Right atrium auricular region (tissue), 2 donors: Measurements from ENCODE around the gene C6orf120. TPM values are rescaled to one million over a fixed set of nuclear protein-coding genes. Genes with fewer than 3 reads are reported as not detected.

Experiments
- DNase-seq: peaks from one replicate; pipeline ENCODE4 v3.0.0-alpha.2; 2019; ENCODE audit warnings: low spot score
- H3K27ac ChIP-seq, 2 donors: fragments of 200-600 bp; sonication (generic); 1 replicate in 1 of 2; 2 replicates in 1 of 2; pipeline ENCODE4 v1.5.1; 2016 to 2019
- H3K27me3 ChIP-seq, 2 donors: fragments of 200-600 bp; sonication (generic); one replicate each; pipeline versions ENCODE4 v1.5.1 to v1.6.0; 2017 to 2019
- H3K36me3 ChIP-seq: fragments of 200-600 bp; sonication (generic); one replicate; pipeline ENCODE4 v1.5.1; 2016
- H3K4me1 ChIP-seq, 2 donors: fragments of 200-600 bp; sonication (generic); one replicate each; pipeline versions ENCODE4 v1.5.1 to v1.6.0; 2017 to 2019
- H3K4me3 ChIP-seq, 2 donors: fragments of 200-600 bp; sonication (generic); 1 replicate in 1 of 2; 2 replicates in 1 of 2; pipeline ENCODE4 v1.5.1; 2017 to 2019; ENCODE audit warnings: mild to moderate bottlenecking in 1 of 2, moderate library complexity in 1 of 2
- H3K9me3 ChIP-seq, 2 donors: fragments of 200-600 bp; sonication (generic); one replicate each; pipeline ENCODE4 v1.5.1; 2019
- total RNA-seq, 2 donors: library from RNA; depleted of rRNA; stranded (reverse); fragments of >200 nt; gene quantifications; one replicate each; pipeline ENCODE4 v1.1.0, GENCODE V29; 2016
- TF ChIP-seq, protein P1 (sequence below), 2 donors: fragments of 200-600 bp; sonication (generic); IDR thresholded peaks; one replicate each; pipeline ENCODE4 v1.5.1; 2019; ENCODE audit warnings: antibody characterized with exemption in 2 of 2

The C6orf120 gene
- total RNA-seq, 2 donors from 2014 or later: 18.0 to 19.6 TPM

DNA sequence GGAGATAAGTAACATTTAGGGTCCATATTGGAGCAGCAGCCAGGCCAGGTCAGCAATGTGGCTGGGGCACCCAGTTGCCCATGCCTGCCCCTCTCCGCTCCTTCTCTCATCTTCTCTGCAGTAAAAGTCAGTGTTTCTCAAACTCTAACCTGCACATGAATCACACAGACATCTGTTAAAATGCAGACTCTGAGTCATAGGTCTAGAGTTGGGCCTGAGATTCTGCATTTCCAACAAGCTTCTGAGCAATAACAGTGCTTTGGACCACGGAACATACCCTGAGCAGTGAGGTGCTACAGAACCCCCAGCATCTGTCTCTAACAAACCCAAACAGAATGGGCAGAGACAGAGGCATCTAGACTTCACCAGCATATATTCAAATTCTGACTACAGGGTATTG lies 12.3 kb downstream of the C6orf120 start:
- Histone ChIP-seq H3K9me3 (no peaks in the 10 kb centered on the region), H3K27ac (no peak overlapping the region), H3K36me3 (peaks cover 76% of the 10 kb centered on the region), H3K4me3 (no peak overlapping the region), H3K27me3 (no peaks in the 10 kb centered on the region), H3K4me1 (no peaks in the 10 kb centered on the region)
- TF ChIP-seq, protein P1, sequence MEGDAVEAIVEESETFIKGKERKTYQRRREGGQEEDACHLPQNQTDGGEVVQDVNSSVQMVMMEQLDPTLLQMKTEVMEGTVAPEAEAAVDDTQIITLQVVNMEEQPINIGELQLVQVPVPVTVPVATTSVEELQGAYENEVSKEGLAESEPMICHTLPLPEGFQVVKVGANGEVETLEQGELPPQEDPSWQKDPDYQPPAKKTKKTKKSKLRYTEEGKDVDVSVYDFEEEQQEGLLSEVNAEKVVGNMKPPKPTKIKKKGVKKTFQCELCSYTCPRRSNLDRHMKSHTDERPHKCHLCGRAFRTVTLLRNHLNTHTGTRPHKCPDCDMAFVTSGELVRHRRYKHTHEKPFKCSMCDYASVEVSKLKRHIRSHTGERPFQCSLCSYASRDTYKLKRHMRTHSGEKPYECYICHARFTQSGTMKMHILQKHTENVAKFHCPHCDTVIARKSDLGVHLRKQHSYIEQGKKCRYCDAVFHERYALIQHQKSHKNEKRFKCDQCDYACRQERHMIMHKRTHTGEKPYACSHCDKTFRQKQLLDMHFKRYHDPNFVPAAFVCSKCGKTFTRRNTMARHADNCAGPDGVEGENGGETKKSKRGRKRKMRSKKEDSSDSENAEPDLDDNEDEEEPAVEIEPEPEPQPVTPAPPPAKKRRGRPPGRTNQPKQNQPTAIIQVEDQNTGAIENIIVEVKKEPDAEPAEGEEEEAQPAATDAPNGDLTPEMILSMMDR (IDR thresholded peaks at IDR 0.05): no peak
- no peak for DNase-seq

- H3K9me3 ChIP-seq: no peaks in the 10 kb centered on the region
- no peak for DNase-seq
Observed at GRCh38 chr6:169714595-169714994, 12.7 kb downstream of the C6orf120 start.

GRCh38 chr6:169719117-169719516 lies 17.2 kb downstream of the C6orf120 start:
- DNase-seq: no peak
- Histone ChIP-seq H3K4me3 (no peak overlapping the region), H3K36me3 (peaks cover 35% of the 10 kb centered on the region), H3K27me3 (no peaks in the 10 kb centered on the region), H3K27ac (no peak overlapping the region), H3K9me3 (no peaks in the 10 kb centered on the region), H3K4me1 (peaks cover 0 to 14% of the 10 kb centered on the region in 2 donors)
- TF ChIP-seq, protein P1 (IDR thresholded peaks at IDR 0.05): no peak

More at GRCh38 chr6:169714595-169714994, 12.7 kb downstream of the C6orf120 start:
- Histone ChIP-seq H3K4me3 (no peak overlapping the region), H3K36me3 (peaks cover 73% of the 10 kb centered on the region), H3K27ac (no peak overlapping the region), H3K4me1 (no peaks in the 10 kb centered on the region), H3K27me3 (no peaks in the 10 kb centered on the region)
- TF ChIP-seq, protein P1 (IDR thresholded peaks at IDR 0.05): no peak

DNA sequence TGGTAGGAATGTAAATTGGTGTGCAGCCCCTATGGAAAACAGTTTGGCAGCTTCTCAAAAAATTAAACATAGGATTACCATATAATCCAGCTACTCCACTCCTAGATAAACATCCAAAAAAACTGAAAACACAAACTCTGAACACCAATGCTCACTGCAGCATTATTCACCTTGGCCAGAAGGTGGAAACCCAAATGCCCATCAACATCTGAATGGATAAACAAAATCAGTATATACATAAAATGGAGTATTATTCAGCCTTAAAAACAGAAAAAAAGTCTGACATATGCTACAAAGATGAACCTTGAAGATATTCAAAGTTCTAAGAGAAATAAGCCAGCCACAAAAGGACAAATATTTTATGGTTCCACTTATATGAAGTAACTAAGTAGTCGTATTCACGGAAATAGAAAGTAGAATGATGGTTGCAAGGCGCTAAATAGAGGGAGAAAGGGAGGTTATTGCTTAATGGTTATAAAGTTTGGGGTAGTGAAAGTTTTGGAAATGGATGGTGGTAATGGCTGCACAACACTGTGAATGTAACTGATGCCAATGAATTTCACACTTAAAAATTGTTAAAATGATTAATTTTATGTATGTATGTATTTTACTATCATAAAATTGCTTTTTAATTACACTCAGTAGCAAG lies 18.4 kb downstream of the C6orf120 start:
- H3K4me1 ChIP-seq: peaks cover 0 to 14% of the 10 kb centered on the region in 2 donors
- no peak overlapping the region for H3K27ac ChIP-seq

GRCh38 chr6:169722362-169723199 lies 20.7 kb downstream of the C6orf120 start:
- Histone ChIP-seq H3K4me3 (peak overlapping the region; percentile 65 to 72), H3K9me3 (no peaks in the 10 kb centered on the region), H3K27ac (peak overlapping the region; percentile 84 to 90), H3K27me3 (no peaks in the 10 kb centered on the region), H3K36me3 (peaks cover 2% of the 10 kb centered on the region), H3K4me1 (peaks cover 0 to 14% of the 10 kb centered on the region in 2 donors)
- no peak for DNase-seq
- TF ChIP-seq, protein P1 (IDR thresholded peaks at IDR 0.05): no peak

More for the DNA sequence above, 18.4 kb downstream of the C6orf120 start:
- Histone ChIP-seq H3K27me3 (no peaks in the 10 kb centered on the region), H3K9me3 (no peaks in the 10 kb centered on the region), H3K36me3 (peaks cover 24% of the 10 kb centered on the region), H3K4me3 (no peak overlapping the region)
- TF ChIP-seq, protein P1 (IDR thresholded peaks at IDR 0.05): no peak
- DNase-seq: no peak
